Measurements from ENCODE around the gene FRMPD4. TPM values are rescaled to one million over a fixed set of nuclear protein-coding genes. Genes with fewer than 3 reads are reported as not detected.

The FRMPD4 gene
- total and polyA plus RNA-seq, 12 donors: 0.03 to 4.1 (median 2.0) TPM

GRCh38 chrX:12446342-12447075 is 308.2 kb downstream of the FRMPD4 start:
- TF ChIP-seq CTCF (IDR thresholded peaks at IDR 0.05): no peak
- H3K27ac ChIP-seq: no peak overlapping the region
- intact Hi-C loops (cut with DNase I): no loop called here
- WGBS, 2 donors: 90 to 97% methylated on average over 7 of the region's 7 CpGs
- H3K9me3 ChIP-seq: no peaks in the 10 kb centered on the region
- H3K36me3 ChIP-seq: no peaks in the 10 kb centered on the region
- no peak overlapping the region for H3K4me3 ChIP-seq
- no peak for ATAC-seq
- no peak for DNase-seq
- no peaks in the 10 kb centered on the region for H3K4me1 ChIP-seq
- H3K27me3 ChIP-seq: no peaks in the 10 kb centered on the region

DNA sequence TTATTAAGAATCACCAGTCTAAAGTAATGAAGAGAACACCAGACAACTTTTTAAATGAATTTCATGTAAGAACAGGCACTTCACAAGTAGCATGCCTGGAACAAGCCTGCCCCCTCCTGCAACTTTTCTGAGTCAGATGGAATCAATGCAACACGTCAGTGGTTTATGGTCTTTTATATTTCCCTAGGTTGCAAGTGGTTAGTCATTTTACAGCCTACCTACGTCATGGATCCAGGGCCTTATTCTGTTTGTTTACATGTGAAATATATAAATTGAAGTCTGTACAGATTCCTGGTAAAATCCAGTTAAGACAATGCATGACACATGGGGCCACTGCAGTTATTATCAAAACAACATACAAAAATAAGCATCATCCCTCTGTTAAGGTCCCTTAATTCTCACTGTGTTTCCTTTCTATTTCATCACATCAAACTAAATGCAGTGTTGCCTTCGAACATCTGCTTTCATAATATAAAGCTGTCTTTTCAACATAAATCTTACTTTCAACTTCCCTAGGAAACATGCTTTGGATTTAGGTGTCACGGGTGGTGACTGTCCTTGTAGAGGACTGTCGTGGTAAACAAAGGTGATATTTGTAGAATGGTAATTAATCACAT is 309.3 kb downstream of the FRMPD4 start:
- Histone ChIP-seq H3K27ac (no peak overlapping the region), H3K36me3 (no peaks in the 10 kb centered on the region), H3K27me3 (no peaks in the 10 kb centered on the region), H3K9me3 (no peaks in the 10 kb centered on the region), H3K4me3 (no peak overlapping the region), H3K4me1 (no peaks in the 10 kb centered on the region)
- intact Hi-C loops (cut with DNase I): no loop called here
- WGBS, 2 donors: 67 to 75% methylated on average over 5 of the region's 5 CpGs
- peak in 3 of 9 donors; percentile 13 to 37 (median 24) for TF ChIP-seq CTCF (IDR thresholded peaks at IDR 0.05)
- no peak for DNase-seq
- ATAC-seq: no peak

GRCh38 chrX:12452268-12452667 is 314.0 kb downstream of the FRMPD4 start:
- H3K4me1 ChIP-seq: no peaks in the 10 kb centered on the region
- H3K27me3 ChIP-seq: no peaks in the 10 kb centered on the region
- H3K9me3 ChIP-seq: no peaks in the 10 kb centered on the region
- H3K4me3 ChIP-seq: no peak overlapping the region
- no peak for TF ChIP-seq CTCF (IDR thresholded peaks at IDR 0.05)
- no peak overlapping the region for H3K27ac ChIP-seq
- no peaks in the 10 kb centered on the region for H3K36me3 ChIP-seq
- ATAC-seq (no peak), DNase-seq (no peak)
- intact Hi-C loops (cut with DNase I): no loop called here
- 78 to 84% methylated on average over 2 of the region's 2 CpGs for WGBS, 2 donors

GRCh38 chrX:12460929-12461328 is 322.7 kb downstream of the FRMPD4 start:
- DNase-seq (no peak), ATAC-seq (no peak)
- no peaks in the 10 kb centered on the region for H3K4me1 ChIP-seq
- no peaks in the 10 kb centered on the region for H3K36me3 ChIP-seq
- WGBS, 2 donors: 84% methylated on average over 2 of the region's 2 CpGs
- intact Hi-C loops (cut with DNase I): no loop called here
- no peaks in the 10 kb centered on the region for H3K27me3 ChIP-seq
- H3K27ac ChIP-seq: no peak overlapping the region
- H3K4me3 ChIP-seq: no peak overlapping the region
- no peaks in the 10 kb centered on the region for H3K9me3 ChIP-seq
- no peak for TF ChIP-seq CTCF (IDR thresholded peaks at IDR 0.05)
